Tibial artery (tissue), 4 donors: ENCODE data around the gene PBX1.

Experiments
- DNase-seq, 2 donors: peaks; one replicate each; pipeline ENCODE4 v3.0.0-alpha.2; 2019
- H3K27ac ChIP-seq, 2 donors: fragments of 200-600 bp; sonication (generic) in 1 of 2; 1 replicate in 1 of 2; 2 replicates in 1 of 2; pipeline ENCODE4 v1.5.1; 2018 to 2019; ENCODE audit warnings: mild to moderate bottlenecking in 1 of 2
- H3K27me3 ChIP-seq, 2 donors: fragments of 200-600 bp; sonication (generic) in 1 of 2; one replicate each; pipeline versions ENCODE4 v1.5.1 to v1.6.0; 2016 to 2019
- H3K36me3 ChIP-seq, 3 donors: fragments of 200-600 bp; sonication (generic) in 2 of 3; one replicate each; pipeline ENCODE4 v1.5.1; 2016 to 2019; ENCODE audit warnings: mild to moderate bottlenecking in 2 of 3
- H3K4me1 ChIP-seq, 4 donors: fragments of 200-600 bp; sonication (generic) in 2 of 4; 1 replicate in 3 of 4; 2 replicates in 1 of 4; pipeline ENCODE4 v1.5.1; 2016 to 2019
- H3K4me3 ChIP-seq, 2 donors: fragments of 200-600 bp; sonication (generic) in 1 of 2; 1 replicate in 1 of 2; 2 replicates in 1 of 2; pipeline ENCODE4 v1.5.1; 2018 to 2019; ENCODE audit warnings: mild to moderate bottlenecking in 2 of 2
- H3K9me3 ChIP-seq, 3 donors: fragments of 200-600 bp; sonication (generic) in 1 of 3; one replicate each; pipeline ENCODE4 v1.5.1; 2016 to 2019
- CTCF ChIP-seq, 2 experiments: fragments of 200-600 bp in 1 of 2; fragments of 450-650 bp in 1 of 2; IDR thresholded peaks; one replicate each; pipeline ENCODE4 v1.5.1; 2017 to 2019; ENCODE audit warnings: antibody characterized with exemption in 2 of 2, mild to moderate bottlenecking in 1 of 2, moderate library complexity in 1 of 2
- intact Hi-C: fragments of 100-400 bp; cut with DNase I; formaldehyde crosslinking; loops from one replicate; pipeline ENCODE4 v1.15.0; 2023; ENCODE audit warnings: low total_unique reads

PBX1 gene

GRCh38 chr1:164675342-164675904 lies 116.4 kb downstream of the PBX1 start:
- intact Hi-C loops, result no loop called here
- TF ChIP-seq CTCF (IDR thresholded peaks at IDR 0.05), result no peak
- no peaks in the 10 kb centered on the region for H3K9me3 ChIP-seq
- peaks cover 0 to 20% (median 11%) of the 10 kb centered on the region in 4 donors for H3K4me1 ChIP-seq
- no peak overlapping the region for H3K4me3 ChIP-seq
- H3K27ac ChIP-seq, result no peak overlapping the region
- no peaks in the 10 kb centered on the region for H3K27me3 ChIP-seq
- no peaks in the 10 kb centered on the region for H3K36me3 ChIP-seq
- DNase-seq, result no peak

DNA sequence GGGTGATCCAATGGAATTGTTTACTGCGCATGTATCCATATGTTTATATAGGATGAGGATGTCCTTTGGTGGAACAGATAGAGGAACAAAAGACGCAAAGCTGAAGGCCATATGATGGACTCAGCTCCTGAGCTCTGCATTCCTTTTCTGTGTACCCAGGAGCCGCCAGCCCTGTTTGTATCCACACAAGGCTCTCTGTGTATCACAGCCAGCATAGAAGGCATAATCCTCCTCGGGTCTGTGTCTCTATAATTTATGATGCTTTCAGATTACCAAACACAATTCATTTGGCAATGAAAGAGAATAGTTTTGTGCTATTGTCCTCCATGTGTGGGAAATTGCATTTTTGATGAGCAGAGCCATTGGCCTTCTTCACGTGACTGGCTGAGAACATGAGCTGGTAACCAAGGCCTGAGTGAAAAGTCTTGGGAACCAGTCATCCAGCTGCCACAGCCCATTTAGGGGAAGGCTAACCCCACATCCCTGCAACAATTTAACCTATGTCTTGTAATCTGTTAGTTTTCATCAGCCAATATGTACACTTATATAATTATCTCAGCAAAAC lies 119.2 kb downstream of the PBX1 start:
- TF ChIP-seq CTCF (IDR thresholded peaks at IDR 0.05), result no peak
- Histone ChIP-seq H3K9me3 (no peaks in the 10 kb centered on the region), H3K27ac (no peak overlapping the region), H3K27me3 (no peaks in the 10 kb centered on the region), H3K4me1 (peaks cover 0 to 20% (median 7%) of the 10 kb centered on the region in 4 donors), H3K36me3 (peaks cover 0 to 6% (median 0%) of the 10 kb centered on the region in 3 donors), H3K4me3 (no peak overlapping the region)
- no peak for DNase-seq
- intact Hi-C loops, result no loop called here

GRCh38 chr1:164682570-164682969 lies 123.6 kb downstream of the PBX1 start:
- H3K27ac ChIP-seq, result no peak overlapping the region
- peaks cover 0 to 6% (median 0%) of the 10 kb centered on the region in 3 donors for H3K36me3 ChIP-seq
- H3K4me1 ChIP-seq, result peaks cover 0 to 11% (median 3%) of the 10 kb centered on the region in 4 donors
- intact Hi-C loops, result no loop called here
- H3K9me3 ChIP-seq, result no peaks in the 10 kb centered on the region
- no peak overlapping the region for H3K4me3 ChIP-seq
- DNase-seq, result no peak
- TF ChIP-seq CTCF (IDR thresholded peaks at IDR 0.05), result no peak
- no peaks in the 10 kb centered on the region for H3K27me3 ChIP-seq

DNA sequence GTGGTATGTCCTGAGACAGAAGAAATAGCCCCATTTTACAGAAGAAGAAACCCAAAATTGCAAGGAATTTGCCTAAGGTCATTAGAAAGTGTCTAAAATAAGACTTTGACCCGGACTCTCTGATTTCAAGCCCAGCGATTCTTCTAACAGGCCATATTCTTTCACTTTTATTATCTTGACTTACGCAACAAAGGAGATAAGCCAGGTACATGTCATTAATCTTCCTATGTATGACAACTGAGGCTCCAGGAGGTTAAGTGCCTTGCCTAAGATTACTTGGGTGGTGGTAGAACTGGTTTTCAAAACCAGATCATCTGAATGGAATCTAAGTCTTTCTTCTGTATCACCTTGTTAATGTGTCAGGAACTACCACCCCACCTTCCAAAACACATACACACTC lies 124.3 kb downstream of the PBX1 start:
- Histone ChIP-seq H3K27ac (no peak overlapping the region), H3K36me3 (peaks cover 0 to 6% (median 0%) of the 10 kb centered on the region in 3 donors), H3K4me1 (peaks cover 0 to 10% (median 3%) of the 10 kb centered on the region in 4 donors), H3K27me3 (no peaks in the 10 kb centered on the region), H3K4me3 (no peak overlapping the region), H3K9me3 (no peaks in the 10 kb centered on the region)
- TF ChIP-seq CTCF (IDR thresholded peaks at IDR 0.05), result no peak
- intact Hi-C loops, result no loop called here
- DNase-seq, result no peak

- no peak for DNase-seq
- H3K9me3 ChIP-seq, result no peaks in the 10 kb centered on the region
- intact Hi-C loops, result no loop called here
- no peak overlapping the region for H3K27ac ChIP-seq
- H3K4me3 ChIP-seq, result no peak overlapping the region
- H3K36me3 ChIP-seq, result peaks cover 0 to 6% (median 0%) of the 10 kb centered on the region in 3 donors
- no peaks in the 10 kb centered on the region for H3K27me3 ChIP-seq
- peaks cover 0 to 7% (median 3%) of the 10 kb centered on the region in 4 donors for H3K4me1 ChIP-seq
- no peak for TF ChIP-seq CTCF (IDR thresholded peaks at IDR 0.05)
These were observed 126.5 kb downstream of the PBX1 start for GRCh38 chr1:164685266-164686035.
